SK-N-MC (cell line): ENCODE results near the gene SEL1L2.

ENCODE experiments used
- DNase-seq: peaks from one replicate; pipeline ENCODE4 v3.0.0-alpha.2; 2011; ENCODE audit warnings: low read depth, low spot score
- H3K27ac ChIP-seq: fragments of 200-600 bp; sonication (generic); 2 replicates; pipeline ENCODE4 v1.5.1; 2016; ENCODE audit warnings: mixed run types
- H3K36me3 ChIP-seq: fragments of 200-600 bp; sonication (generic); 2 replicates; pipeline ENCODE4 v1.6.1; 2017; ENCODE audit warnings: antibody characterized with exemption, low read length, mixed read lengths; ENCODE audit not compliant: insufficient read depth
- H3K4me3 ChIP-seq: fragments of 200-600 bp; sonication (generic); 2 replicates; pipeline ENCODE4 v1.5.1; 2016
- H3K9ac ChIP-seq: fragments of 200-600 bp; sonication (generic); 2 replicates; pipeline ENCODE4 v1.8.0; 2017; ENCODE audit warnings: mixed run types, mixed read lengths; ENCODE audit not compliant: insufficient read length
- H3K9me3 ChIP-seq: fragments of 200-600 bp; sonication (generic); 2 replicates; pipeline ENCODE4 v1.6.1; 2017; ENCODE audit warnings: low read depth, mild to moderate bottlenecking, antibody characterized with exemption, low read length, moderate library complexity, mixed read lengths
- EZH2 ChIP-seq: fragments of 200-600 bp; sonication (generic); IDR thresholded peaks from one replicate; pipeline ENCODE4 v1.6.1; 2017; ENCODE audit warnings: antibody characterized with exemption
- FOXP2 ChIP-seq: optimal IDR thresholded peaks from 2 replicates; pipeline ENCODE3; 2011; ENCODE audit warnings: mild to moderate bottlenecking, moderate library complexity; ENCODE audit not compliant: insufficient read depth; ENCODE audit errors: extremely low read length, control extremely low read depth
- POLR2AphosphoS5 ChIP-seq: IDR thresholded peaks from 2 replicates; pipeline ENCODE4 v1.6.1; 2012; ENCODE audit warnings: mild to moderate bottlenecking, low read depth, low read length, borderline replicate concordance

The SEL1L2 gene

GRCh38 chr20:13891575-13891974, 98.8 kb downstream of the SEL1L2 start:
- H3K36me3 ChIP-seq = no peaks in the 10 kb centered on the region
- no peak overlapping the region for H3K9ac ChIP-seq
- no peak overlapping the region for H3K4me3 ChIP-seq
- TF ChIP-seq FOXP2 (no peak), EZH2 (no peak), POLR2AphosphoS5 (no peak)
- no peak for DNase-seq
- no peaks in the 10 kb centered on the region for H3K9me3 ChIP-seq
- no peak overlapping the region for H3K27ac ChIP-seq

GRCh38 chr20:13884803-13885202, 105.6 kb downstream of the SEL1L2 start:
- no peak overlapping the region for H3K4me3 ChIP-seq
- no peaks in the 10 kb centered on the region for H3K9me3 ChIP-seq
- H3K36me3 ChIP-seq = no peaks in the 10 kb centered on the region
- no peak overlapping the region for H3K9ac ChIP-seq
- H3K27ac ChIP-seq = no peak overlapping the region
- TF ChIP-seq POLR2AphosphoS5 (no peak), EZH2 (no peak), FOXP2 (no peak)
- DNase-seq = no peak

- Histone ChIP-seq H3K9me3 (no peaks in the 10 kb centered on the region), H3K27ac (no peak overlapping the region), H3K4me3 (no peak overlapping the region), H3K9ac (no peak overlapping the region), H3K36me3 (no peaks in the 10 kb centered on the region)
- DNase-seq = no peak
- TF ChIP-seq EZH2 (no peak), POLR2AphosphoS5 (no peak), FOXP2 (no peak)
Observed at GRCh38 chr20:13883425-13883824, 107.0 kb downstream of the SEL1L2 start.

- Histone ChIP-seq H3K36me3 (no peaks in the 10 kb centered on the region), H3K9me3 (no peaks in the 10 kb centered on the region), H3K27ac (no peak overlapping the region), H3K4me3 (no peak overlapping the region), H3K9ac (no peak overlapping the region)
- DNase-seq = no peak
- TF ChIP-seq FOXP2 (no peak), POLR2AphosphoS5 (no peak)
Observed at GRCh38 chr20:13878566-13878965, 111.8 kb downstream of the SEL1L2 start.

GRCh38 chr20:13877793-13878192, 112.6 kb downstream of the SEL1L2 start:
- no peaks in the 10 kb centered on the region for H3K36me3 ChIP-seq
- H3K9ac ChIP-seq = no peak overlapping the region
- H3K9me3 ChIP-seq = no peaks in the 10 kb centered on the region
- H3K27ac ChIP-seq = no peak overlapping the region
- H3K4me3 ChIP-seq = no peak overlapping the region
- DNase-seq = no peak
- no peak for TF ChIP-seq EZH2
- no peak for TF ChIP-seq POLR2AphosphoS5
- no peak for TF ChIP-seq FOXP2

GRCh38 chr20:13875265-13875811, 115.1 kb downstream of the SEL1L2 start:
- H3K9me3 ChIP-seq = no peaks in the 10 kb centered on the region
- no peak overlapping the region for H3K9ac ChIP-seq
- no peak for DNase-seq
- H3K36me3 ChIP-seq = no peaks in the 10 kb centered on the region
- H3K4me3 ChIP-seq = no peak overlapping the region
- H3K27ac ChIP-seq = no peak overlapping the region
- TF ChIP-seq FOXP2 (no peak), POLR2AphosphoS5 (no peak), EZH2 (no peak)

GRCh38 chr20:13874394-13875157, 115.8 kb downstream of the SEL1L2 start:
- no peak for TF ChIP-seq POLR2AphosphoS5
- no peak for TF ChIP-seq EZH2
- no peak for TF ChIP-seq FOXP2
- Histone ChIP-seq H3K4me3 (no peak overlapping the region), H3K9me3 (no peaks in the 10 kb centered on the region), H3K36me3 (no peaks in the 10 kb centered on the region), H3K27ac (no peak overlapping the region), H3K9ac (no peak overlapping the region)
- DNase-seq = no peak

- no peaks in the 10 kb centered on the region for H3K36me3 ChIP-seq
- no peak overlapping the region for H3K27ac ChIP-seq
- no peak overlapping the region for H3K4me3 ChIP-seq
- DNase-seq = no peak
- TF ChIP-seq POLR2AphosphoS5 = no peak
- no peak for TF ChIP-seq EZH2
- no peak for TF ChIP-seq FOXP2
- H3K9me3 ChIP-seq = no peaks in the 10 kb centered on the region
- no peak overlapping the region for H3K9ac ChIP-seq
Observed at GRCh38 chr20:13873831-13874230, 116.6 kb downstream of the SEL1L2 start.

GRCh38 chr20:13870170-13870748, 120.2 kb downstream of the SEL1L2 start:
- no peaks in the 10 kb centered on the region for H3K36me3 ChIP-seq
- H3K27ac ChIP-seq = no peak overlapping the region
- no peak overlapping the region for H3K9ac ChIP-seq
- no peak overlapping the region for H3K4me3 ChIP-seq
- no peak for TF ChIP-seq POLR2AphosphoS5
- no peak for TF ChIP-seq FOXP2
- no peak for TF ChIP-seq EZH2
- no peaks in the 10 kb centered on the region for H3K9me3 ChIP-seq
- no peak for DNase-seq
